GM12801 (cell line): ENCODE data around the gene GOLGA3.

ENCODE experiments used
- CTCF ChIP-seq: IDR thresholded peaks from one replicate; pipeline ENCODE4 v1.5.1; 2011; ENCODE audit warnings: control low read depth; ENCODE audit not compliant: insufficient read length; ENCODE audit errors: extremely low read depth

Gene GOLGA3

GRCh38 chr12:132838410-132839080 lies 9.9 kb upstream of the GOLGA3 start:
- no peak for TF ChIP-seq CTCF

GRCh38 chr12:132837693-132838409 lies 9.2 kb upstream of the GOLGA3 start:
- no peak for TF ChIP-seq CTCF

- TF ChIP-seq CTCF: no peak
Measured at GRCh38 chr12:132836795-132837331, 8.2 kb upstream of the GOLGA3 start.

DNA sequence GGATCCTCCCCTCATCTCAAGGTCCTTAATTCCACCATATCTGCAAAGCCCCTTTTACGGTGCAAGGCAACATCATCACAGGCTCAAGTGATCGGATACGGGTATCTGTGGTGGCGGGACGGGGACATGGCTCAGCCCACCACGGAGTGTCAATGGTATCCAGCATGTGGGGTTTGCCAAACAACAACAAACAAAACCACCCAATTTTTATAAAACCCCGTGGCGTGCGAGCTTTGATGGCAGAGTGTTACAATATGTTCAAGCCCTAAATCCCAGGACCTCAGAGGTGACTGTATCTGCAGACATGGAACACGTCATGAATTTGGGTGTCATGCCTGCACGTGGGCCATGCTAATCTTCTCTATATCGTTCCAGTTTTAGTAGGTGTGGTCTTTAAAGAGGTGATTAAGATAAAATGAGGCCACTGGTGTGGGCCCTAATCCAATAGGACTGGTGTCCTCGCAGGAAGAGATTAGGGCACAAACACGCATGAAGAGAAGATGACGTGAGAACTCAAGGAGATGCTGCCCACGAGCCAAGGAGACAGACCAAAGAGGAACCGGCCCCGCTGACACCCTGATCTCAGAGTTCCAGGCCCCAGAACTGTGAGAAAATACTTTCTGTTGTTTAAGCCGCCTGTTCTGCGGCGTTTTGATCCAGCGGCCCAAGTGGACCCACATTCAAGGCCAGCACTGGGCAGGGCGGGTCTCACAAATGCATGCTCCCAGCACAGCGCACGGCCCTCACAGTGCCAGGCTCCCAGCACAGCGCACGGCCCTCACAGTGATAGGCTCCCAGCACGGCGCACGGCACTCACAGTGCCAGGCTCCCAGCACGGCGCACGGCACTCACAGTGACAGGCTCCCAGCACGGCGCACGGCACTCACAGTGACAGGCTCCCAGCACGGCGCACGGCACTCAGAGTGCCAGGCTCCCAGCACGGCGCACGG lies 6.7 kb upstream of the GOLGA3 start:
- TF ChIP-seq CTCF: no peak

- no peak for TF ChIP-seq CTCF
Measured at GRCh38 chr12:132834181-132834711, 5.6 kb upstream of the GOLGA3 start.

DNA sequence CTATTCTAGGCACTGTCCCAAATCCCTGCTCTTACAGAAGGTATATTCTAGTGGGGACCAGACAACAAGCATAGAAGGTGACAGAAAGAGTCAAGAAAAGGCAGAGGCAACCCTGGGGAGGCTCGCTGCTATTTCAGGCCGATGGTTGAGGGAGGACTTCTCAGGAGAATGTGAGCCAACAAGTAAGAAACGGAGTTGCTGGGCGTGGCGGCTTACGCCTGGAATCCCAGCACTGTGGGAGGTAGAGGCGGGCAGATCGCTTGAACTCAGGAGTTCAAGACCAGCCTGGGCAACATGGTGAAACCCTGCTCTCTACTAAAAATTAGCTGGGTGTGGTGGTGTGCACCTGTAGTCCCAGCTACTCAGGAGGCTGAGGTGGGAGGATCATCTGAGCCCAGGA lies 4.7 kb upstream of the GOLGA3 start:
- TF ChIP-seq CTCF: no peak

DNA sequence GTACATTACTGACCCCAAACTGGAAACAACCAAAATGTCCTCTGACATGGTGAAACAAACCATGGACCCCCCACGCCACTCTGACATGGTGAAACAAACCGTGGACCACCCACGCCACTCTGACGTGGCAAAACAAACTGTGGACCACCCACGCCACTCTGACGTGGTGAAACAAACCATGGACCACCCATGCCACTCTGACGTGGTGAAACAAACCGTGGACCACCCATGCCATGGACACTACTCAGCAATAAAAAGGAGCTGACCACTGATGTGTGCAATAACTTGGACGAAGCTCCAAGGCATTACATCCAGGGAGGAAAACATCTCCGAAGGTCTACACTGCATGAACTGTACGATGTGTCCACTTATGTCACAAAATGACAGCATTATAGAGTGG lies 3.1 kb upstream of the GOLGA3 start:
- TF ChIP-seq CTCF: no peak
